ENCODE measurements around the gene ZBTB3. TPM values are rescaled to one million over a fixed set of nuclear protein-coding genes. Genes with fewer than 3 reads are reported as not detected.

Gene ZBTB3
- total RNA-seq, 1 experiment from 2014 or later = 9.7 TPM

DNA sequence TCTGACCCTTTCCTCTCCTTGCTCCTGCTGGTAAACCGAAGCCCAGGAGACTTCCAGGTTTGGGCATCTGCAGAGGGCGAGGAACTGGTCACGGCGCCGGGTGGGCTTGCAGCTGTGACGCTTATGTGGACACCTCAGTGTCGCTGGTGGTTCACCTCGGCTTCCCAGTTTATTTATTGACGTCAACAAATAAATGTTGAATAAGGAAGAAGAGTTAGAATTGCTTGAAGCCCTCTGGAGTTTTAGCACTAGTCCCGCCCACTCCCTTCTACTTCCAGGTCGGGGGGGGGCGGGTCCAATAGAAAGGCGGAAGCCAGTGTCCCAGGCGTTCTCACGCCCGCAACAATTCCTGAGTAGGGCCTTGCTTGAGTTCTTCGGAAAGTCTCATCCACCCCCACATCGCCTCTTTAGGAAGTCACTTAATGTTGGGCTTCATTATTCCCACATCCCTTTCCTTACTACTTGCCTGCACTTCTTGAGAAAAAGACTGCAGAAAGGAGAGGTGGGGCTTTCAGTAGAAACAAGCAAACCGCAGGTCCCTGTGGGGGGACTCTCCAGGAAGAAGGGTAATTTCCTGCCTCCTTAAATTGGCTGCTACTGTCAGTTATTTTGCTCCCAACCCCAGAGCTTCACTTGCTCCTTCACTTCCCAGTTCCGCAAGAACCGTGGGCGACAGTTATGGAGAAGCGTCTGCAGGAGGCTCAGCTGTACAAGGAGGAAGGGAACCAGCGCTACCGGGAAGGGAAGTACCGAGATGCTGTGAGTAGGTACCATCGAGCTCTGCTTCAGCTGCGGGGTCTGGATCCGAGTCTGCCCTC, 25.6 kb downstream of the ZBTB3 start, which contains the start of gene TTC9C:
Gene TTC9C (plus strand): TSS at position 316 of the 818 bp plus-strand sequence. CDS start 363 bp downstream, at position 679.
- Mint-ChIP-seq H3K4me1 (ENCODE audit: low read depth, unreplicated experiment) (peaks cover 11% of the 10 kb centered on the region), H3K36me3 (ENCODE audit: insufficient read depth, unreplicated experiment) (peaks cover 68% of the 10 kb centered on the region), H3K27ac (ENCODE audit: unreplicated experiment) (peak within 1 kb of the TSS; percentile 98), H3K27me3 (ENCODE audit: unreplicated experiment) (no peaks in the 10 kb centered on the region), H3K9me3 (ENCODE audit: low read depth, unreplicated experiment) (no peaks in the 10 kb centered on the region), H3K4me3 (ENCODE audit: low read depth, unreplicated experiment) (peak within 1 kb of the TSS; percentile 89)
- CTCF ChIA-PET = interaction anchor here (0.6 to 2.2 kb wide), 7 partner anchors 26 to 155 kb away, joined by 3 to 8 read pairs (median 5); partner anchors contain the start of genes EEF1G, UQCC3 and ZBTB3
- DNase-seq = peak; percentile 85
- TSS peak; percentile 72 for BruUV-seq (replicated peaks)
- intact Hi-C loops (cut with micrococcal nuclease; ENCODE audit: unreplicated experiment) = no loop called here
- TF ChIP-seq CTCF (IDR thresholded peaks at IDR 0.05; ENCODE audit: unreplicated experiment) = no peak

- Mint-ChIP-seq H3K36me3 (ENCODE audit: insufficient read depth, unreplicated experiment) (peaks cover 68% of the 10 kb centered on the region), H3K4me3 (ENCODE audit: low read depth, unreplicated experiment) (peak overlapping the region; percentile 89), H3K27me3 (ENCODE audit: unreplicated experiment) (no peaks in the 10 kb centered on the region), H3K4me1 (ENCODE audit: low read depth, unreplicated experiment) (peaks cover 11% of the 10 kb centered on the region), H3K9me3 (ENCODE audit: low read depth, unreplicated experiment) (no peaks in the 10 kb centered on the region), H3K27ac (ENCODE audit: unreplicated experiment) (peak overlapping the region; percentile 98)
- no TSS peak for BruUV-seq (replicated peaks)
- TF ChIP-seq CTCF (IDR thresholded peaks at IDR 0.05; ENCODE audit: unreplicated experiment) = no peak
- CTCF ChIA-PET = interaction anchor here (0.6 to 2.2 kb wide), 9 partner anchors 12 to 821 kb away, joined by 3 to 8 read pairs (median 4); partner anchors contain the start of genes EEF1G, POLR2G, UQCC3 and ZBTB3
- intact Hi-C loops (cut with micrococcal nuclease; ENCODE audit: unreplicated experiment) = no loop called here
- DNase-seq = peak; percentile 88
Observed at GRCh38 chr11:62727872-62728170, 26.1 kb downstream of the ZBTB3 start.

DNA sequence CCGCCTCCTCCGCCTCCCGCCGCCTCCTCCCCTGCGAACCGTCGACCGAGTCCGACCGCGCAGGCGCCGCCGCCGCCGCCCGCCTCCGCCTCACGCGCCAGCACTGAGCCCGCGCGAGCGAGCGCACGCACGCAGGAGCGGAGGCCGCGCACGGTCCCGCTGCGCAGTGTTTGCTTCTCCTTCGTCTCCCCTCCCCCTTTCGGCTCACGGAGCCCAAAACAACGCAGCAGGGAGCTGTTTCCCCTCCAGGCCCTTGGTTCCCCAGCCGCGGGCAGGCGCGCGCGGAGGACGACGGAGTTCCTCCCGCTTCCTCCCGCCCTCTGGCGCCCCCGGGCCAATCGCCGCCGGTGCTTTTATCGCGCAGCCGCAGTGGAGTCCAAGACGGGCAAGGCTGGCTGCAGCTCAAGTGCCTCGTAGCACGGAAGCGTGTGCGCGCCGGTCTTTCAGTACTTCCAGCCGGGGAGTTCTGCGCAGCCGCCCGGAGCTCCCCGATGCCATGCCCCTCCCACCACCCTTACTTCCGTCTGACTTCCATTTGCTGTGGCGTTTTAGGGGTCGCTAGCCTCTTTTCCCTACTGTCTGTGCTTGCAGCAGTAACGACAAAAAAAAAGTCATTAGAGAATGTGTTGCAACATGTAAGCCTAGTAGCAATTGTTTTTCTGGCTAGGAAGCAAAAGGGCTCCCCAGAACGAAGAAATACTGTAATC, 26.6 kb downstream of the ZBTB3 start, which contains the start of gene HNRNPUL2:
Gene HNRNPUL2 (minus strand): TSS at position 293 of the 707 bp plus-strand sequence. CDS start 301 bp downstream, outside the sequence.
- CTCF ChIA-PET = interaction anchor here (0.5 to 2.2 kb wide), 12 partner anchors 12 to 822 kb away, joined by 3 to 8 read pairs (median 4); partner anchors contain the start of genes EEF1G, POLR2G, UQCC3 and ZBTB3
- Mint-ChIP-seq H3K27me3 (ENCODE audit: unreplicated experiment) (no peaks in the 10 kb centered on the region), H3K36me3 (ENCODE audit: insufficient read depth, unreplicated experiment) (peaks cover 68% of the 10 kb centered on the region), H3K27ac (ENCODE audit: unreplicated experiment) (peak within 1 kb of the TSS; percentile 98), H3K4me1 (ENCODE audit: low read depth, unreplicated experiment) (peaks cover 11% of the 10 kb centered on the region), H3K4me3 (ENCODE audit: low read depth, unreplicated experiment) (peak within 1 kb of the TSS; percentile 89), H3K9me3 (ENCODE audit: low read depth, unreplicated experiment) (no peaks in the 10 kb centered on the region)
- no TSS peak for BruUV-seq (replicated peaks)
- TF ChIP-seq CTCF (IDR thresholded peaks at IDR 0.05; ENCODE audit: unreplicated experiment) = no peak
- DNase-seq = peak; percentile 98
- intact Hi-C loops (cut with micrococcal nuclease; ENCODE audit: unreplicated experiment) = no loop called here

DNA sequence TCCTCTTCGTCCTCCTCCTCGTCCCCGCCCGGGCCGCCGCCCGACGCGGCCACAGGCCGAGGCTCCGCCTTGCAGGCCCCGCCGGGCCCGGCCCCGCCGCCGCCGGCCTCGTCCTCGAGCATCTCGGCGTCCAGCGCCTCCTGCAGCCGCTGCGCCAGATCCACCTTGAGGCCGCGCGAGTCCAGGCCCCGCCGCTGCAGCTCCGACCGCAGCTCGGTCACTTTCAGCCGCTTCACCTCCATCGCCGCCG, 27.1 kb downstream of the ZBTB3 start:
- intact Hi-C loops (cut with micrococcal nuclease; ENCODE audit: unreplicated experiment) = no loop called here
- H3K9me3 Mint-ChIP-seq (ENCODE audit: low read depth, unreplicated experiment) = no peaks in the 10 kb centered on the region
- H3K27ac Mint-ChIP-seq (ENCODE audit: unreplicated experiment) = peak overlapping the region; percentile 98
- H3K4me3 Mint-ChIP-seq (ENCODE audit: low read depth, unreplicated experiment) = peak overlapping the region; percentile 89
- peaks cover 72% of the 10 kb centered on the region for H3K36me3 Mint-ChIP-seq (ENCODE audit: insufficient read depth, unreplicated experiment)
- TF ChIP-seq CTCF (IDR thresholded peaks at IDR 0.05; ENCODE audit: unreplicated experiment) = no peak
- no peaks in the 10 kb centered on the region for H3K27me3 Mint-ChIP-seq (ENCODE audit: unreplicated experiment)
- no peak for DNase-seq
- peaks cover 11% of the 10 kb centered on the region for H3K4me1 Mint-ChIP-seq (ENCODE audit: low read depth, unreplicated experiment)
- no TSS peak for BruUV-seq (replicated peaks)
- CTCF ChIA-PET = interaction anchor here (0.5 to 2.2 kb wide), 7 partner anchors 11 to 153 kb away, joined by 3 to 8 read pairs (median 4); partner anchors contain the start of genes EEF1G and ZBTB3
